ENCODE data around the gene KCNJ15.

DNA sequence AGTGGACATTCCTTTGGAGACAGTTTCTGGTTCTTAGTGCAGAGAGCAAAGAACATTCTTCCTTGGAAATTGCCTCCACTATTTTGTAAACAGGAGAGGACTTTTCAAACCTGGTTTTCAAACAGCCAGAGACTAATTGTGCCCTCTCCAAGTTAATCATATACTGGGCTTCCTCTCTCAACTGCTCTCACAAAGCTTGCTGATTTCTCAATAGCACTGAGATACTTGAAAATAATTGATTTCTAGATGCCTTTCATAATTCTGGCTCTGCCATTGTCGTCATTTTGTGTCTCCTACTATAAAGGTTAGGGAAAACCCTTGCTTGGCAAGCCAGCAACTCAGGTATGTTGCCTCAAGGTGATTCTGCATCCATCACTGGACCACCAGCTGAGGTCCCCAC is 56.0 kb downstream of the KCNJ15 start:
- no peak for TF ChIP-seq TCF7L2 (IDR thresholded peaks at IDR 0.05; ENCODE audit: low read depth, low read length)
- no peak for TF ChIP-seq MTF2 (CRISPR knock-in tag; IDR thresholded peaks at IDR 0.05; ENCODE audit: borderline replicate concordance)
- no peak for TF ChIP-seq JUND (CRISPR knock-in tag; IDR thresholded peaks at IDR 0.05)
- TF ChIP-seq, protein P1, sequence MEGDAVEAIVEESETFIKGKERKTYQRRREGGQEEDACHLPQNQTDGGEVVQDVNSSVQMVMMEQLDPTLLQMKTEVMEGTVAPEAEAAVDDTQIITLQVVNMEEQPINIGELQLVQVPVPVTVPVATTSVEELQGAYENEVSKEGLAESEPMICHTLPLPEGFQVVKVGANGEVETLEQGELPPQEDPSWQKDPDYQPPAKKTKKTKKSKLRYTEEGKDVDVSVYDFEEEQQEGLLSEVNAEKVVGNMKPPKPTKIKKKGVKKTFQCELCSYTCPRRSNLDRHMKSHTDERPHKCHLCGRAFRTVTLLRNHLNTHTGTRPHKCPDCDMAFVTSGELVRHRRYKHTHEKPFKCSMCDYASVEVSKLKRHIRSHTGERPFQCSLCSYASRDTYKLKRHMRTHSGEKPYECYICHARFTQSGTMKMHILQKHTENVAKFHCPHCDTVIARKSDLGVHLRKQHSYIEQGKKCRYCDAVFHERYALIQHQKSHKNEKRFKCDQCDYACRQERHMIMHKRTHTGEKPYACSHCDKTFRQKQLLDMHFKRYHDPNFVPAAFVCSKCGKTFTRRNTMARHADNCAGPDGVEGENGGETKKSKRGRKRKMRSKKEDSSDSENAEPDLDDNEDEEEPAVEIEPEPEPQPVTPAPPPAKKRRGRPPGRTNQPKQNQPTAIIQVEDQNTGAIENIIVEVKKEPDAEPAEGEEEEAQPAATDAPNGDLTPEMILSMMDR (CRISPR knock-in tag; IDR thresholded peaks at IDR 0.05) = no peak
- TF ChIP-seq ZFX (CRISPR knock-in tag; IDR thresholded peaks at IDR 0.05; ENCODE audit: low read depth) = no peak
- TF ChIP-seq, protein P2, sequence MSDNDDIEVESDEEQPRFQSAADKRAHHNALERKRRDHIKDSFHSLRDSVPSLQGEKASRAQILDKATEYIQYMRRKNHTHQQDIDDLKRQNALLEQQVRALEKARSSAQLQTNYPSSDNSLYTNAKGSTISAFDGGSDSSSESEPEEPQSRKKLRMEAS (IDR thresholded peaks at IDR 0.05) = no peak
- no peak for TF ChIP-seq CEBPB (IDR thresholded peaks at IDR 0.05; ENCODE audit: borderline replicate concordance, low read depth, low read length)
- TF ChIP-seq, protein P3, sequence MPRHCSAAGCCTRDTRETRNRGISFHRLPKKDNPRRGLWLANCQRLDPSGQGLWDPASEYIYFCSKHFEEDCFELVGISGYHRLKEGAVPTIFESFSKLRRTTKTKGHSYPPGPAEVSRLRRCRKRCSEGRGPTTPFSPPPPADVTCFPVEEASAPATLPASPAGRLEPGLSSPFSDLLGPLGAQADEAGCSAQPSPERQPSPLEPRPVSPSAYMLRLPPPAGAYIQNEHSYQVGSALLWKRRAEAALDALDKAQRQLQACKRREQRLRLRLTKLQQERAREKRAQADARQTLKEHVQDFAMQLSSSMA (CRISPR knock-in tag; IDR thresholded peaks at IDR 0.05) = no peak
- TF ChIP-seq, protein P4, sequence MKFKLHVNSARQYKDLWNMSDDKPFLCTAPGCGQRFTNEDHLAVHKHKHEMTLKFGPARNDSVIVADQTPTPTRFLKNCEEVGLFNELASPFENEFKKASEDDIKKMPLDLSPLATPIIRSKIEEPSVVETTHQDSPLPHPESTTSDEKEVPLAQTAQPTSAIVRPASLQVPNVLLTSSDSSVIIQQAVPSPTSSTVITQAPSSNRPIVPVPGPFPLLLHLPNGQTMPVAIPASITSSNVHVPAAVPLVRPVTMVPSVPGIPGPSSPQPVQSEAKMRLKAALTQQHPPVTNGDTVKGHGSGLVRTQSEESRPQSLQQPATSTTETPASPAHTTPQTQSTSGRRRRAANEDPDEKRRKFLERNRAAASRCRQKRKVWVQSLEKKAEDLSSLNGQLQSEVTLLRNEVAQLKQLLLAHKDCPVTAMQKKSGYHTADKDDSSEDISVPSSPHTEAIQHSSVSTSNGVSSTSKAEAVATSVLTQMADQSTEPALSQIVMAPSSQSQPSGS (CRISPR knock-in tag; IDR thresholded peaks at IDR 0.05) = no peak
- TF ChIP-seq ZNF263 (CRISPR knock-in tag; IDR thresholded peaks at IDR 0.05) = no peak
- no peak for TF ChIP-seq RAD21 (CRISPR knock-in tag; IDR thresholded peaks at IDR 0.05)
- TF ChIP-seq, protein P5, sequence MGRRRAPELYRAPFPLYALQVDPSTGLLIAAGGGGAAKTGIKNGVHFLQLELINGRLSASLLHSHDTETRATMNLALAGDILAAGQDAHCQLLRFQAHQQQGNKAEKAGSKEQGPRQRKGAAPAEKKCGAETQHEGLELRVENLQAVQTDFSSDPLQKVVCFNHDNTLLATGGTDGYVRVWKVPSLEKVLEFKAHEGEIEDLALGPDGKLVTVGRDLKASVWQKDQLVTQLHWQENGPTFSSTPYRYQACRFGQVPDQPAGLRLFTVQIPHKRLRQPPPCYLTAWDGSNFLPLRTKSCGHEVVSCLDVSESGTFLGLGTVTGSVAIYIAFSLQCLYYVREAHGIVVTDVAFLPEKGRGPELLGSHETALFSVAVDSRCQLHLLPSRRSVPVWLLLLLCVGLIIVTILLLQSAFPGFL (CRISPR knock-in tag; IDR thresholded peaks at IDR 0.05) = no peak
- TF ChIP-seq KLF12 (CRISPR knock-in tag; IDR thresholded peaks at IDR 0.05; ENCODE audit: borderline replicate concordance) = no peak
